ENCODE measurements around the gene LRIG1. TPM values are rescaled to one million over a fixed set of nuclear protein-coding genes. Genes with fewer than 3 reads are reported as not detected.
A peak's percentile ranks its signal among the peaks of the same experiment; 100 is the strongest.

The LRIG1 gene
- total RNA-seq, 1 donor from 2014 or later = 111 TPM

DNA sequence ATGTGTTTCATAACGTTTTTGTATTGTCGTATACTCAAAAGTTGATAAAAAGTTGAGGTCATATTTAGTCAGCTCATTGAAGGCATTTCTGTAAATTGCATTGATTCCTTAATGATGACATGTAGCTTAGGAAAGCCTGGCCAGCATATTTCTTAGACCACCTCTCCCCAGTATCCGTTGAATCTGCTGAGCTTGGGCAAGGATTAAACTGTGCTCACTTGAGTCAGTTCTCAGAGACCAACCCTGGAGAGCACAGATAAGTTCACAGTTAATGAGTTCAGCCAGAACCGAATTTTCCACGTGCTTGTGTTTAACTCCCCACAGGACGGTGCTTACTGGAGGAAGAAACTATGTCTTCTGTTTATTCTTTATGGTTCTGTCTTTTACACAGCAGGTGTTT is 147.3 kb downstream of the LRIG1 start:
- peaks cover 20% of the 10 kb centered on the region for H3K4me1 Mint-ChIP-seq (ENCODE audit: low read depth)
- no peaks in the 10 kb centered on the region for H3K36me3 Mint-ChIP-seq (ENCODE audit: low read depth)
- H3K27ac Mint-ChIP-seq (ENCODE audit: unreplicated experiment) = peak overlapping the region; percentile 46
- TF ChIP-seq, protein P1, sequence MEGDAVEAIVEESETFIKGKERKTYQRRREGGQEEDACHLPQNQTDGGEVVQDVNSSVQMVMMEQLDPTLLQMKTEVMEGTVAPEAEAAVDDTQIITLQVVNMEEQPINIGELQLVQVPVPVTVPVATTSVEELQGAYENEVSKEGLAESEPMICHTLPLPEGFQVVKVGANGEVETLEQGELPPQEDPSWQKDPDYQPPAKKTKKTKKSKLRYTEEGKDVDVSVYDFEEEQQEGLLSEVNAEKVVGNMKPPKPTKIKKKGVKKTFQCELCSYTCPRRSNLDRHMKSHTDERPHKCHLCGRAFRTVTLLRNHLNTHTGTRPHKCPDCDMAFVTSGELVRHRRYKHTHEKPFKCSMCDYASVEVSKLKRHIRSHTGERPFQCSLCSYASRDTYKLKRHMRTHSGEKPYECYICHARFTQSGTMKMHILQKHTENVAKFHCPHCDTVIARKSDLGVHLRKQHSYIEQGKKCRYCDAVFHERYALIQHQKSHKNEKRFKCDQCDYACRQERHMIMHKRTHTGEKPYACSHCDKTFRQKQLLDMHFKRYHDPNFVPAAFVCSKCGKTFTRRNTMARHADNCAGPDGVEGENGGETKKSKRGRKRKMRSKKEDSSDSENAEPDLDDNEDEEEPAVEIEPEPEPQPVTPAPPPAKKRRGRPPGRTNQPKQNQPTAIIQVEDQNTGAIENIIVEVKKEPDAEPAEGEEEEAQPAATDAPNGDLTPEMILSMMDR (IDR thresholded peaks at IDR 0.05) = no peak
- H3K27me3 Mint-ChIP-seq (ENCODE audit: low read depth) = no peaks in the 10 kb centered on the region
- no peak overlapping the region for H3K4me3 Mint-ChIP-seq (ENCODE audit: unreplicated experiment)
- no peak for DNase-seq (ENCODE audit: low spot score)
- H3K9me3 Mint-ChIP-seq (ENCODE audit: low read depth) = no peaks in the 10 kb centered on the region

DNA sequence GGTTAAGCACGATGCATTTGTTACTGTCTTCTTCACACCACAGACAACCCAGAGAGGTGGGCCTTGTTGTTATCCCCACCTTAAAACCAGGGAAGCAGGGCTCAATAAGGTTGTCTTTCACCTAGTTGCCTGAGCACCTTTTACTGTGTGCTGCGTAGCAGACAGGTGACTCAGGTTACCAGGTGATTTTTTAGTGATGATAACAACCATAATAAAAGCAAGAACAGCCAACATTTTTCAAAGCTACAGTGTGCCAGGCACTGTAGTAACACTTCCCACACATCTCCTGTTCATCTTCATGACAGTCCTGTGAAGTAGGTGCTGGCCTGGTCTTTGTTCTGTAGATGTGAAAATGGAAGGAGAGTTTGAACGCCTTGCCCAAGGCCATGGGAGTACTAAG is 147.8 kb downstream of the LRIG1 start:
- Mint-ChIP-seq H3K9me3 (ENCODE audit: low read depth) (no peaks in the 10 kb centered on the region), H3K4me1 (ENCODE audit: low read depth) (peaks cover 20% of the 10 kb centered on the region), H3K27ac (ENCODE audit: unreplicated experiment) (no peak overlapping the region), H3K27me3 (ENCODE audit: low read depth) (no peaks in the 10 kb centered on the region), H3K36me3 (ENCODE audit: low read depth) (no peaks in the 10 kb centered on the region), H3K4me3 (ENCODE audit: unreplicated experiment) (no peak overlapping the region)
- TF ChIP-seq, protein P1 (IDR thresholded peaks at IDR 0.05) = no peak
- DNase-seq (ENCODE audit: low spot score) = no peak

DNA sequence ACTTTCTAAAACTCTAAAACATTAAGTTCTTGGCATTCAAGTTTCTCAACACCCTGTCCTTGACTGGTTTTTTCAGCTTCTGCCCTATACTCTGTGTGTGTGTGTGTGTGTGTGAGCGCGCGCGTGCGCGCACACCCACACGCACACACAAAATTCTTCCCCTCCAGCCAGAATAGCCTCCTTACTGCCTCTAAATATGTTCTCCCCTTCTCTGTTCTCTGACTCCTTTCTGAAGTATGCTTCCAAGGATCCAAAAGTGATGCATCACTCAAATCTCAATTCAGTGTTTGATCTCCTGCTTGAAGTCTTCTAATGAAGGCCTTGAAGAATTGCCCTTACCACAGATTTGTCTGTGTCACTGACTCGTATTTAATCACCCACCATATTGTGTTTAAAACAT is 150.2 kb downstream of the LRIG1 start:
- Mint-ChIP-seq H3K36me3 (ENCODE audit: low read depth) (peaks cover 6% of the 10 kb centered on the region), H3K4me1 (ENCODE audit: low read depth) (peaks cover 20% of the 10 kb centered on the region), H3K9me3 (ENCODE audit: low read depth) (peaks cover 5% of the 10 kb centered on the region), H3K27me3 (ENCODE audit: low read depth) (no peaks in the 10 kb centered on the region), H3K4me3 (ENCODE audit: unreplicated experiment) (no peak overlapping the region), H3K27ac (ENCODE audit: unreplicated experiment) (no peak overlapping the region)
- DNase-seq (ENCODE audit: low spot score) = no peak
- TF ChIP-seq, protein P1 (IDR thresholded peaks at IDR 0.05) = no peak

DNA sequence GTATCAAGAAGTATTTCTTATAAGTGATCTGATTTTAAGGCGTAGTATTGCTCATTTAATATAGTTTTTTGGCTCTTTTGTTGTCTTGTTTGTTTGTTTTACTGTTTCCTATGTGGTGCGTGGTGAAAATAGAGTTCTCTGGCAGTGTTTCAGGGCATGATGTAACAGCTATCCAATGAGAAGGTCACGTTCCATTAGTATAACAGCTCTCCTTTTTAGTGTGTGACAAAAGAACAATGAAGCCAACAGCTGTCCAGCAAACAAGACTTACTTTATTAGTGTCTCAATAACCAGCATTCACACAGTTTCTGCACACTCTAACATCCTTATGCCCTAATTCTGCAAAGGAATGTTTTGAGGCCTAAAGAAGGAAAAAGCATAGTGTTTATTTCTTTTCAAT is 152.1 kb downstream of the LRIG1 start:
- no peaks in the 10 kb centered on the region for H3K27me3 Mint-ChIP-seq (ENCODE audit: low read depth)
- DNase-seq (ENCODE audit: low spot score) = no peak
- H3K27ac Mint-ChIP-seq (ENCODE audit: unreplicated experiment) = no peak overlapping the region
- H3K4me1 Mint-ChIP-seq (ENCODE audit: low read depth) = peaks cover 14% of the 10 kb centered on the region
- H3K4me3 Mint-ChIP-seq (ENCODE audit: unreplicated experiment) = no peak overlapping the region
- TF ChIP-seq, protein P1 (IDR thresholded peaks at IDR 0.05) = no peak
- peaks cover 6% of the 10 kb centered on the region for H3K36me3 Mint-ChIP-seq (ENCODE audit: low read depth)
- peaks cover 5% of the 10 kb centered on the region for H3K9me3 Mint-ChIP-seq (ENCODE audit: low read depth)

DNA sequence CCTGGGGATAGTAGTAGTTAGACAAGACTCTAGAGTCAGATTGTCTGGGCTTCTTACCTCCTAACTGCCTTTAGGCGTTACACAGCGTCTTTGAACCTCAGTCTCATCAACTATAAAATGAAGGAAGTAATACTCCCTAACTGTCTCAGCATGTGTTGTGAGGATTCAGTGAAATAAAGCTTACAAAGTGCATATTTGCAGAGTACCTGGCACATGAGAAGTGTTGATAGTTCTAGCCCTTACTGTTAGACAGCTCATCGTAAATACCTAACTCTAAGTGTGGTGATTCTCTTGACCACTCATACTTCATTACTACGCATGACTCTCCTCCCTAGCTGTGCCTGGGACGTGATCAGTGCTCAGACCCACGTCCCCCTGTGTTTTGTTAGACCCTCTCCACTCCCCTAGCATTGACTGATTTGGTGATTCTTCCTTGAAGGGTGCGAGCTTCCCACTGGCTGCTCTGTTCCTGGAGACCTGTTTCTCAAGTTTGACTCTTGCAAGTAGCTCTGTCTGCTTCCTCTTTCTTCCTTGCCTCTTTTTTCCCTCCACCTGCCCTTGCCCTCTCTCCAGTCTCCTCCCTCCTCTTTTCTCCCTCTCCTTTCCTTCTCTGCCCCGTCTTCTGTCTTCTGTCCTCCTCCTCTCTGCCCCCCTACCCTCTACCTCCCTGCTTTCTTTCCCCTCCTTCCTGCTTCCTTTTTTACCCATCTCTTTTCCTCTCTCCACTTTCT is 155.8 kb downstream of the LRIG1 start:
- Mint-ChIP-seq H3K4me1 (ENCODE audit: low read depth) (peaks cover 19% of the 10 kb centered on the region), H3K4me3 (ENCODE audit: unreplicated experiment) (no peak overlapping the region), H3K36me3 (ENCODE audit: low read depth) (peaks cover 6% of the 10 kb centered on the region), H3K27me3 (ENCODE audit: low read depth) (no peaks in the 10 kb centered on the region), H3K9me3 (ENCODE audit: low read depth) (peaks cover 5% of the 10 kb centered on the region), H3K27ac (ENCODE audit: unreplicated experiment) (no peak overlapping the region)
- TF ChIP-seq, protein P1 (IDR thresholded peaks at IDR 0.05) = no peak
- DNase-seq (ENCODE audit: low spot score) = no peak
